GM12878 (cell line): ENCODE data around the gene PREX1.
"Not testable (repeated sequence)": the region's sequence is repeated elsewhere in the genome, so short reads cannot be mapped to it uniquely, and the experiment has no call there.

Experiments
- E4F1 ChIP-seq: fragments of 450-650 bp; IDR thresholded peaks from 2 replicates; pipeline ENCODE4 v1.6.1; 2018; ENCODE audit warnings: borderline replicate concordance, mild to moderate bottlenecking; ENCODE audit not compliant: partially characterized antibody
- EZH2 ChIP-seq: IDR thresholded peaks from 2 replicates; pipeline ENCODE4 v1.6.1; 2012; ENCODE audit warnings: low read depth, mild to moderate bottlenecking, control low read depth, inconsistent platforms, low read length, borderline replicate concordance; ENCODE audit not compliant: control insufficient read depth
- SMC3 ChIP-seq: IDR thresholded peaks from 2 replicates; pipeline ENCODE4 v1.6.1; 2011; ENCODE audit warnings: low read length, improper control_type of control experiment, borderline replicate concordance
- TCF12 ChIP-seq: IDR thresholded peaks from 2 replicates; pipeline ENCODE4 v1.6.1; 2011; ENCODE audit warnings: low read depth, mild to moderate bottlenecking, low read length
- USF2 ChIP-seq: IDR thresholded peaks from 2 replicates; pipeline ENCODE4 v1.6.1; 2011; ENCODE audit warnings: low read depth, low read length, improper control_type of control experiment, borderline replicate concordance
- ZBTB33 ChIP-seq: fragments of 450-650 bp; IDR thresholded peaks from 2 replicates; pipeline ENCODE4 v1.6.1; 2017; ENCODE audit warnings: mild to moderate bottlenecking
- TF ChIP-seq, protein P1 (sequence below), 3 experiments: IDR thresholded peaks in 2 of 3; conservative IDR thresholded peaks in 1 of 3; 2 replicates each; pipeline ENCODE4 v1.5.1; 2011; ENCODE audit warnings: low read depth in 3 of 3, low read length in 3 of 3, mild to moderate bottlenecking in 3 of 3, control low read depth in 2 of 3, moderate library complexity in 2 of 3, inconsistent platforms in 1 of 3, mixed read lengths in 1 of 3; ENCODE audit not compliant: control insufficient read depth in 2 of 3, insufficient read depth in 1 of 3; ENCODE audit errors: extremely low read depth in 1 of 3
- TF ChIP-seq, protein P2 (sequence below): fragments of 450-650 bp; IDR thresholded peaks from 2 replicates; pipeline ENCODE4 v1.6.1; 2017; ENCODE audit warnings: low read depth, mild to moderate bottlenecking, moderate library complexity

DNA sequence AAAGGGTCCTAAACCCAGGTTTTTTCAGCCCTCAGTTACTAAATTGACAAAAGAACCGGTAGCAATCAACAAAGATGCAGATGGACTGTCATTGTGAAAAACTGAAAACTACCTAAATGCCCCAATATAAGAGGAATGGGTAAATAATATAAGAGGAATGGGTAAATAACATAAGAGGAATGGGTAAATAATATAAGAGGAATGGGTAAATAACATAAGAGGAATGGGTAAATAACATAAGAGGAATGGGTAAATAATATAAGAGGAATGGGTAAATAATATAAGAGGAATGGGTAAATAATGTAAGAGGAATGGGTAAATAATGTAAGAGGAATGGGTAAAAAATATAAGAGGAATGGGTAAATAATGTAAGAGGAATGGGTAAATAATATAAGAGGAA, 15.7 kb downstream of the PREX1 start:
- TF ChIP-seq, protein P1, sequence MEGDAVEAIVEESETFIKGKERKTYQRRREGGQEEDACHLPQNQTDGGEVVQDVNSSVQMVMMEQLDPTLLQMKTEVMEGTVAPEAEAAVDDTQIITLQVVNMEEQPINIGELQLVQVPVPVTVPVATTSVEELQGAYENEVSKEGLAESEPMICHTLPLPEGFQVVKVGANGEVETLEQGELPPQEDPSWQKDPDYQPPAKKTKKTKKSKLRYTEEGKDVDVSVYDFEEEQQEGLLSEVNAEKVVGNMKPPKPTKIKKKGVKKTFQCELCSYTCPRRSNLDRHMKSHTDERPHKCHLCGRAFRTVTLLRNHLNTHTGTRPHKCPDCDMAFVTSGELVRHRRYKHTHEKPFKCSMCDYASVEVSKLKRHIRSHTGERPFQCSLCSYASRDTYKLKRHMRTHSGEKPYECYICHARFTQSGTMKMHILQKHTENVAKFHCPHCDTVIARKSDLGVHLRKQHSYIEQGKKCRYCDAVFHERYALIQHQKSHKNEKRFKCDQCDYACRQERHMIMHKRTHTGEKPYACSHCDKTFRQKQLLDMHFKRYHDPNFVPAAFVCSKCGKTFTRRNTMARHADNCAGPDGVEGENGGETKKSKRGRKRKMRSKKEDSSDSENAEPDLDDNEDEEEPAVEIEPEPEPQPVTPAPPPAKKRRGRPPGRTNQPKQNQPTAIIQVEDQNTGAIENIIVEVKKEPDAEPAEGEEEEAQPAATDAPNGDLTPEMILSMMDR (IDR thresholded peaks at IDR 0.05 in 2 of 3, conservative IDR thresholded peaks at IDR 0.05 in 1 of 3; ENCODE audit: control insufficient read depth in 2 of 3, extremely low read depth in 1 of 3, insufficient read depth in 1 of 3, low read depth in 3 of 3, low read length in 3 of 3): not testable (repeated sequence)
- not testable (repeated sequence) for TF ChIP-seq E4F1, TCF12, USF2, EZH2, SMC3, ZBTB33
- TF ChIP-seq, protein P2, sequence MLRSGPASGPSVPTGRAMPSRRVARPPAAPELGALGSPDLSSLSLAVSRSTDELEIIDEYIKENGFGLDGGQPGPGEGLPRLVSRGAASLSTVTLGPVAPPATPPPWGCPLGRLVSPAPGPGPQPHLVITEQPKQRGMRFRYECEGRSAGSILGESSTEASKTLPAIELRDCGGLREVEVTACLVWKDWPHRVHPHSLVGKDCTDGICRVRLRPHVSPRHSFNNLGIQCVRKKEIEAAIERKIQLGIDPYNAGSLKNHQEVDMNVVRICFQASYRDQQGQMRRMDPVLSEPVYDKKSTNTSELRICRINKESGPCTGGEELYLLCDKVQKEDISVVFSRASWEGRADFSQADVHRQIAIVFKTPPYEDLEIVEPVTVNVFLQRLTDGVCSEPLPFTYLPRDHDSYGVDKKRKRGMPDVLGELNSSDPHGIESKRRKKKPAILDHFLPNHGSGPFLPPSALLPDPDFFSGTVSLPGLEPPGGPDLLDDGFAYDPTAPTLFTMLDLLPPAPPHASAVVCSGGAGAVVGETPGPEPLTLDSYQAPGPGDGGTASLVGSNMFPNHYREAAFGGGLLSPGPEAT: not testable (repeated sequence)
